Endothelial cell of hepatic sinusoid (primary cell): ENCODE data around the gene EBNA1BP2.
"Not testable (repeated sequence)": the region's sequence is repeated elsewhere in the genome, so short reads cannot be mapped to it uniquely, and the experiment has no call there.

ENCODE experiments used
- in situ Hi-C: cut with HindIII; loops from 2 replicates; pipeline ENCODE4 v1.10.0; 2017; ENCODE audit warnings: low sequenced_read_pairs

EBNA1BP2 gene

DNA sequence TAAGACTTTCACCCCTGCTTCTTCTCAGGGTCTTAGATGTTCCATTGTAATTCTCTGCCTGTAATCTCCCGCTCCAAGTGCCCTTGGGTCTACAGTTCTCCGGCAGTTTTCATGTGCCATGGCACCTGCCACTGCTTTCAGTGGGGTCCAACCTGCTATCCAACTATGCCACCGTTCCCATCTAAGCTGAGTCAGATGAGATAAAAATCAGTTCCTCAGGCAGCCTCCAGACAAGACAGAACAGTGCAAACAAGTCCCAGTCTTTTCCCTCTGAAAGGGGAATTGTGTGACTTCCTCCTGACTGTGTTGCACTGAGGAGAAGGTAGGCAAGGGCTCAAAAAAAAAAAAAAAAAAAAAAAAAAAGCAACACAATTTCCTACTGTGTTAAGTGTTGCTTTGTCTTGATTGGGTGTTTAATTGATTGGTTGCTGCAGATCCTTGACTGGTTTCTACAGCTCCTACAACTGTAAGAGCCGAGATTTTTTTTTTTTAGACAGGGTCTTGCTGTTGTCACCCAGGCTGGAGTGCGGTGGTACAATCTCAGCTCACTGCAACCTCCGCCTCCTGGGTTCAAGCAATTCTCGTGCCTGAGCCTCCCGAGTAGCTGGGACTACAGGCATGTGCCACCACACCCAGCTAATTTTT, 50.7 kb downstream of the EBNA1BP2 start:
- in situ Hi-C loops: no loop called here

DNA sequence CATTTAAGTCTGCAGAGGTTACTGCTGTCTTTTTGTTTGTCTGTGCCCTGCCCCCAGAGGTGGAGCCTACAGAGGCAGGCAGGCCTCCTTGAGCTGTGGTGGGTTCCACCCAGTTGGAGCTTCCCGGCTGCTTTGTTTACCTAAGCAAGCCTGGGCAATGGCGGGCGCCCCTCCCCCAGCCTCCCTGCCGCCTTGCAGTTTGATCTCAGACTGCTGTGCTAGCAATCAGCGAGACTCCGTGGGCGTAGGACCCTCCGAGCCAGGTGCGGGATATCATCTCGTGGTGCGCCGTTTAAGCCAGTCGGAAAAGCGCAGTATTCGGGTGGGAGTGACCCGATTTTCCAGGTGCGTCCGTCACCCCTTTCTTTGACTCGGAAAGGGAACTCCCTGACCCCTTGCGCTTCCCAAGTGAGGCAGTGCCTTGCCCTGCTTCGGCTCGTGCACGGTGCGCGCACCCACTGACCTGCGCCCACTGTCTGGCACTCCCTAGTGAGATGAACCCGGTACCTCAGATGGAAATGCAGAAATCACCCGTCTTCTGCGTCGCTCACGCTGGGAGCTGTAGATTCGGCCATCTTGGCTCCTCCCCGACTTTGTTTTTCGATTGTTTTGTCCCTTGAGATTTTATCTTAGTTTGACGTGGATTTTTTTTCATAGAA, 52.0 kb downstream of the EBNA1BP2 start:
- in situ Hi-C loops: not testable (repeated sequence)
